ENCODE data around the gene GYG1.

DNA sequence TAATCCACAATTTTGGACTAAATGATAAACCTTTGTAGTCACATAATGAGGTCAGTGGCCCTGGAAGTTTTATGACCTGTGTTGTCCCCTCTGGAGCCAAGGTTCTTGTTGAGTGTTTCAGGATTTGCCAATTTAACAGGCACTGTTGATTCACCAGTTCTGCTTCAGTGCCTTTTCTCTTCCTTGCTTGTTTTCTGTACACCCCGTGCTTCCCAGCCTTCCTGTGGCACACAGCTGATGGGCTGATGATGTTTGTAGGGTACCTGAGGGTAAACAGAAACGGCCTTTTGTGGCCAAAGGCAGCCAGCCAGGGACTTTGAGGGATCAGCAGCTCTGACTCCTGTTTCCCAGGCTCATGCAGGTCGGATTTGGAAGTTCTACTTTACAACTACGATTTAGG, 13.3 kb downstream of the GYG1 start:
- TF ChIP-seq CTCF (IDR thresholded peaks at IDR 0.05) (no peak), ZFX (IDR thresholded peaks at IDR 0.05; ENCODE audit: borderline replicate concordance) (no peak)

Measured in 22Rv1 (cell line).